Astrocyte (in vitro differentiated cells and primary cell): Measurements from ENCODE around the gene NLGN1.

Experiments
- CTCF ChIP-seq: IDR thresholded peaks from 2 replicates; pipeline ENCODE4 v1.5.1; 2011; ENCODE audit warnings: low read depth, mild to moderate bottlenecking, inconsistent platforms, low read length, moderate library complexity; ENCODE audit not compliant: insufficient read depth
- EZH2 ChIP-seq: IDR thresholded peaks from 2 replicates; pipeline ENCODE4 v1.6.1; 2012; ENCODE audit warnings: mild to moderate bottlenecking, low read length, inconsistent platforms; ENCODE audit not compliant: insufficient read depth

- TF ChIP-seq CTCF (no peak), EZH2 (no peak)
These were observed 700.1 kb downstream of the NLGN1 start for GRCh38 chr3:174097686-174098085.
